NCI-H1092 treated with DMSO at 0.1 percent for 48 hours (cell line): ENCODE data around the gene CLDN14.

Experiments used
- DNase-seq: peaks from one replicate; lab custom pipeline; 2025; lab: John Stamatoyannopoulos, UW

The CLDN14 gene

GRCh38 chr21:36471254-36471723 is 8.6 kb downstream of the CLDN14 start:
- no peak for DNase-seq

DNA sequence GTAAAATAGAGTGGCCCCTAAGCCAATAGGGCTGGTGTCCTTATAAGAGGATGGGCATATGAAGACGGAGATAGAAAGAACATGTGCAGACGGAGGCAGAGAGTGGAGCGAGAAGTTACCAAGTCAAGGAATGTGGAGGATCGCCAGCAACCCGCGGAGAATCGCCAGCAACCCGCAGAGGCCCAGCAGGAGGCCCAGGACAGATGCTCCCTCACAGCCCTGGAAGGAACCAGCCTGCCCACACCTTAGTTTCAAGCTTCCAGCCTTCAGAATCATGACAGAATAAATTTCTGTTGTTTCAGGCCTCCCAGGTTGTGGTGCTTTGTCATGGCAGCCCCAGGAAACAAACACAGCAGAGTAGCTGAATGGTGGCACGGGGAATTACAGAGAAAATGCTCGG is 9.6 kb downstream of the CLDN14 start:
- DNase-seq: no peak

DNA sequence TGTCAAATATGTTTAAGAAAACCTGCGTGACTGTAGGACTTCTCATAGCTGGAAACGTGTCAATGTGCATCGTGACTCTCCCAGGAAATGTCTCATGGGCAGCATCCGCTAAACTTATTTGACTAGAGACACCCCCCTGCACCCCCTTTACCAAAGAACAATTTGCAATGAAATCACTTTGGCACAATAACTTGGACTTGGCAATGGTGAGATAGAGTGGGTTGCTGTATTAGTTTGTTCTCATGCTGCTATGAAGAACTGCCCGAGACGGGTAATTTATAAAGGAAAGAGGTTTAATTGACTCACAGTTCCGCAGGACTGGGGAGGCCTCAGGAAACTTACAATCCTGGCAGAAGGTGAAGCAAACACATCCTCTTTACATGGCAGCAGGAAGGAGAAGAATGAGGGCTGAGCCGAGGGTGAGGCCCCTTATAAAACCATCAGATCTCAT is 13.8 kb downstream of the CLDN14 start:
- no peak for DNase-seq

DNA sequence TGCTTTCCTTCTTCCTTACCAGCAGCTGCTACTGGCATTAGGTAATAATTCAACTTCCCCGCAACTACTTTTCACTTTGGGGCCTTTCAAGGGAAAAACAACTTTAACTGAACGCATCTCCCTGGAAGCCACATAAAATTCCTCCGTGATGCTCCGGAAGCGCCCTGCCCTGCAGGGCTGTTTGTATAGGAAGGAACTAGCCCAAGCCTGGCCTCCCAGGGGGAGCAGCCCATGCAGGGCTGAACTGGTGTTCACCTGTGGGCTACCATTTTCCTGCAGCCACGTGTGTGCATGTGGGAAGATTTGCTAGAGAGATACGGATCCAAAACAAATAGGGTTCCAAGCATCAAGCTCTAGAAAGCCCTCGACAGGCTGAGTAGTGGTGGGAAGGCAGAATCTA is 14.4 kb downstream of the CLDN14 start:
- no peak for DNase-seq

DNA sequence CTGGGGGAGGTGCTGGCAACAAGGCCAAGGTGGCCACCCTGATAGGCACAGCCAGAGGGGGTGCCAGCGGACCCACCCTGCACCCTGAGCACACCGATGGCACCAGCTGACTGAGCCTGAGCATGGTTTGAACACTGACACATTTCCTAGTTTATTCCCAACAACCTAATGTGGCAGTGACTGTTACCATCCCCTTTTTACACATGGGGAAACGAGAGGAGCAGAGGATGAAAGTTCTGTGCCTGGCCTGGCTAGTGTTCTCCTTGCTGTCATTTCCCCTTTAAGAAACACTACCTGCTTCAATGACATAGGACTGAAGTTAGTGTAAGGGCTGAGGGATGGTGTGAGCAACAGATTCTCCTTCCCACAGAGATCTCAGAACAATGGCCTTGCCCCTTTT is 15.3 kb downstream of the CLDN14 start:
- no peak for DNase-seq

- no peak for DNase-seq
Measured at GRCh38 chr21:36463991-36464390, 15.9 kb downstream of the CLDN14 start.

DNA sequence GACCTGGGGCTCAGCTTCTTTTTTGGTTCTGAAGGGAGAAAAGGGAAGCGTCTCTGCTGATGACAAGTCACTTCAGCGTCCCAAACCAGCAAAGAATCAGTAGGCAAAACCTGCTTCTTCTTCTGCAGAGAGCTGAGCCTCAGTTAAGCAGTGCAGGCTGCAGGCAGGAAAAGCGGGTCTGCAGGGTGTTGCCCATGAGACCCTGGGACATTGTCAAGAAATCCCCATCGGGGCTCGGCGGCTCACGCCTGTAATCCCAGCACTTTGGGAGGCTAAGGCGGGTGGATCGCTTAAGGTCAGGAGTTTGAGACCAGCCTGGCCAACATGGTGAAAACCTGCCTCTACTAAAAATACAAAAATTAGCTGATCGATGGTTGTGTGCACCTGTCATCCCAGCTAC is 16.7 kb downstream of the CLDN14 start:
- DNase-seq: no peak

- DNase-seq: no peak
Measured at GRCh38 chr21:36461918-36462486, 17.9 kb downstream of the CLDN14 start.

GRCh38 chr21:36461277-36461917 is 18.5 kb downstream of the CLDN14 start:
- DNase-seq: no peak

DNA sequence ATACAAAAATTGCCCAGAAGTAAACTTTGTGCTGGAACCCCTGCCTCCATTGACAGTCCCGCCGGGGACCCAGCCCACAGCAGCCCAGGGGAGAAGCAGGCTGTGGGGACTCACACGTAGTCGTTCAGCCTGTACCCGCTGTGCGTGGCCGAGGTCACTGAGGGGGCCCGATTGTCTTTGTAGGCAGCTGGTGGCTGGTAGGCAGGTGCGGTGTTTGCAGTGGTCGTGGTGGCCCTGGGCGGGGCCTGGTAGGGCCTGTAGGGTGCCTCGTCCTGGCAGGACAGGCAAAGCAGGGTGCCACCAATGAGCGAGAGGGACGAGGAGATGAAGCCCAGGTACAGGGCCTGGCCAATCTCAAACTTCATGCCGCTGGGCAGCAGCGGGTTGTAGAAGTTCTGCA is 19.1 kb downstream of the CLDN14 start:
- no peak for DNase-seq

- DNase-seq: no peak
Measured at GRCh38 chr21:36459098-36459497, 20.8 kb downstream of the CLDN14 start.

GRCh38 chr21:36456729-36457414 is 23.1 kb downstream of the CLDN14 start:
- no peak for DNase-seq

- DNase-seq: peak; percentile 46
Measured at GRCh38 chr21:36454706-36455105, 25.2 kb downstream of the CLDN14 start.

GRCh38 chr21:36454093-36454531 is 25.8 kb downstream of the CLDN14 start:
- DNase-seq: peak; percentile 80

GRCh38 chr21:36452281-36452825 is 27.6 kb downstream of the CLDN14 start:
- DNase-seq: no peak

DNA sequence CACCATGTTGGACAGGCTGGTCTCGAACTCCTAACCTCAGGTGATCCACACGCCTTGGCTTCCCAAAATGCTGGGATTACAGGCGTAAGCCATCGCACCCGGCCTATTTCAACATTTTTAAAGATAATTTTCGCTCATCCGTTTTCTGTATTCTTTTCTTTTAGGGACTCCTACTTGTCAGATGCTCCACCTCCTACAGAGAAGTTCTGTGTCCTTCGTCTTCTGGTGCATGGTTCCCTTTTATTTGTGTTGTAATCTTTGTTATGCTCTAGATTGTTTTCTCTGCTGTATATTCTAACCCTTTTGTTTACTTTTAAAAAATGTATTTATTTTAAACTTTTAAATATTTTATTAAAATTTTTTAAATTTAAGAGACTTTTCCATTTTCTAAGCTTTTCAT is 28.4 kb downstream of the CLDN14 start:
- no peak for DNase-seq

GRCh38 chr21:36450511-36450910 is 29.4 kb downstream of the CLDN14 start:
- no peak for DNase-seq

- no peak for DNase-seq
Measured at GRCh38 chr21:36446301-36446700, 33.6 kb downstream of the CLDN14 start.

DNA sequence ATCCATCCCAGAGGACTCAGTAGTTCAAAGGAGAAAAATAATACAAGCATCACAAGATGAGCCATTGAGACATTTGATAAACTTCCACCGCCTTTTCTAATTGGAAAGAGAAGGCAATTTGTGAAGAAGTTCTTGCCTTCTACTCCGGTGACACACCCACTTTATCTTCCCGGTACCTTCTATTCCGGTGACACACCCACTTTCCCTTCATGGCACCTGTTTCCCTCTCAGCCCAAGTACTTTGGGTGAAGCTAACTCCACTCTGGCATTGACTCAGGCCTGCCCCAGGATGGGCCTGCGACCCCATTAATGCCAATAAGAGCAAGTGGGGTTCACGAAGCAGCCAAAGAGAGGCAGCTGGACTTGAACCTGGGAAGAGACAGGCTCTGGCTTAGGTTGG is 38.2 kb downstream of the CLDN14 start:
- DNase-seq: no peak

DNA sequence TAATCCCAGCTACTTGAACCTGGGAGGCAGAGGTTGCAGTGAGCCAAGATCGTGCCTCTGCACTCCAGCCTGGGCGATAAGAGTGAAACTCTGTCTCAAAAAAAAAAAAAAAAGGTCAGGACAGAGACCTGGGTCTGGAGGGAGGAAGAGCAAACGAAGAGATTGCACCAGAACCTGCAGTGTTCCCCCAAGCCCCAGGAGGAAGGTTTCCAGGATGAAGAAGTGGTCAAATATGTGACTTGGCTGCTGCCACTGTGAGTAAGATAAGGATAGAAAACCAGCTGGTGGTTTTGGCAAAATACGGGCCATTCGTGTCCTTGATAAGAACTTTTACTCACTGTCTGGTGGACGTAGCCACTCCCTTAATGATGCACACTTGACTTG is 42.2 kb downstream of the CLDN14 start:
- no peak for DNase-seq

DNA sequence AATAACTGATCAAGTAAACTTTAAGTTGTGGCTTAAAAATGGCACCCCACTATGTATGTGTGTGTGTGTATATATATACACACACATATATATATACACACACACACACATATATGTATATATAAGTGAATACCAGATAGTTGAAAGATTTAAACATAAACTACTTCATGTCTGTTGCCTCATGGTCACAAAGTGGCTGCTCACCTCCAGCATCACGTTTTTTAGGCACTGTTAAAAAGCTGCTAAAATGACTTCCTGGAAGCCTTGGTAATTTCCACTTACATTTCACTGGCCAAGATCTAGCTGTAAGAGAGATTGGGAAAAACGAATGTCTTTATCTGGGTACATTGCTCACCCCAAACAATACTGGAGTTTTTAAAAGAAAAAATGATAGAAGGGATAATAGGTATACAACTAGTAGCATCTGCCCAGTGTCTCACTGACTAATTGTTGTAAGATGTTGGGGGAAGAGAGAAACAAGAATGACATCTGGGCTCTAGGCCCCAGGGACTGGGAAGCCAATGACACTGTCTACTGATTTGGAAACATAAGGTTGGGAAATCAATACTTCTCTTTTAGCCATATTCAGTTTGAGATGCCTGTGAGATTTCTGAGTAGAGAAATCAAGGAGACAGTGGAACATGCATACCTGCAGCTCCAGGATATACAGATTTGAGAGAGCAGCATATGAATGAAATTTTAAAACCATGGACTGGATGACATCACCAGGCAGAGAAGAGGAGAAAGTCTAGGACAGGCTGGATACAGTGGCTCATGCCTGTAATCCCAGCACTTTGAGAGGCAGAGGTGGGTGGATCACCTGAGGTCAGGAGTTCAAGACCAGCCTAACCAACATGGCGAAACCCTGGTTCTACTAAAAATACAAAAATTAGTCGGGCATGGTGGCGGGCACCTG is 42.8 kb downstream of the CLDN14 start:
- no peak for DNase-seq

DNA sequence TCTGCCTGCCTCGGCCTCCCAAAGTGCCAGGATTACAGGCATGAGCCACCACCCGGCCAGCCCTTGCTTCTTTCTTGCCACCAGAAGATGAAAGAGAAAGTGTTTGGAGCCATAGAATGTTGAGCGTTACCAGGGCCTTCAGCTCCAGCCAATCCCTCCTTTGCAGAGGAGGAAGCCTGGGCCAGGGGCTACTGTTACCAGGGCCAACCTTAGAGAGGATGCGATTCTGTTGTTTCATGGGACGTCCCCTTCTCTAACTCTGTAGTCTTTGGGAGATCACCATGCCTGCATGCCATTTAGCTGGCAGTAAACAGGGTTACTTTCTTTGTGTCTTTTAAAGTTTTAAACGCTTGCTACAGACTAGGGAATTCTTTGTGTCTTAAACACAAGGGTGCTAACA is 45.8 kb downstream of the CLDN14 start:
- no peak for DNase-seq
